ENCODE measurements around the gene PDE6C. TPM values are rescaled to one million over a fixed set of nuclear protein-coding genes. Genes with fewer than 3 reads are reported as not detected.

PDE6C gene
- total RNA-seq, 1 donor from 2014 or later, result not detected

- Histone ChIP-seq H3K36me3 (ENCODE audit: insufficient read depth, low read length) (no peaks in the 10 kb centered on the region), H4K20me1 (ENCODE audit: insufficient read depth, low read length) (no peaks in the 10 kb centered on the region), H3K4me2 (ENCODE audit: low read length) (no peak overlapping the region), H3K4me1 (ENCODE audit: insufficient read depth, low read length) (no peaks in the 10 kb centered on the region), H3K9me3 (ENCODE audit: insufficient read depth, low read depth, low read length) (no peaks in the 10 kb centered on the region), H2AFZ (ENCODE audit: low read depth, low read length) (no peak overlapping the region), H3K9ac (ENCODE audit: low read length) (no peak overlapping the region), H3K4me3 (ENCODE audit: insufficient read depth, low read depth, low read length) (no peak overlapping the region), H3K79me2 (ENCODE audit: insufficient read depth, low read length) (no peaks in the 10 kb centered on the region), H3K27me3 (ENCODE audit: insufficient read depth, low read length) (peaks cover 4% of the 10 kb centered on the region), H3K27ac (ENCODE audit: low read depth, low read length) (no peak overlapping the region)
- FAIRE-seq (no peak), DNase-seq (ENCODE audit: low read depth) (no peak)
- peaks cover 22% of the 10 kb centered on the region for H3K27me3 Mint-ChIP-seq (ENCODE audit: low read depth, unreplicated experiment)
- H3K4me1 Mint-ChIP-seq (ENCODE audit: low read depth, unreplicated experiment), result peaks cover 5% of the 10 kb centered on the region
- no peak overlapping the region for H3K27ac Mint-ChIP-seq (ENCODE audit: unreplicated experiment)
- H3K9me3 Mint-ChIP-seq (ENCODE audit: unreplicated experiment), result no peaks in the 10 kb centered on the region
- TF ChIP-seq EZH2 (IDR thresholded peaks at IDR 0.05; ENCODE audit: insufficient read depth, low read length) (no peak), CTCF (IDR thresholded peaks at IDR 0.05; ENCODE audit: insufficient read depth, low read depth, low read length) (no peak)
- no peak overlapping the region for H3K4me3 Mint-ChIP-seq (ENCODE audit: unreplicated experiment)
- no peaks in the 10 kb centered on the region for H3K36me3 Mint-ChIP-seq (ENCODE audit: low read depth, unreplicated experiment)
These were observed 17.8 kb upstream of the PDE6C start for GRCh38 chr10:93594518-93594917.

GRCh38 chr10:93595378-93596161 is 16.8 kb upstream of the PDE6C start:
- Histone ChIP-seq H3K36me3 (ENCODE audit: insufficient read depth, low read length) (no peaks in the 10 kb centered on the region), H2AFZ (ENCODE audit: low read depth, low read length) (no peak overlapping the region), H3K9ac (ENCODE audit: low read length) (no peak overlapping the region), H3K4me1 (ENCODE audit: insufficient read depth, low read length) (no peaks in the 10 kb centered on the region), H3K9me3 (ENCODE audit: insufficient read depth, low read depth, low read length) (no peaks in the 10 kb centered on the region), H4K20me1 (ENCODE audit: insufficient read depth, low read length) (no peaks in the 10 kb centered on the region), H3K79me2 (ENCODE audit: insufficient read depth, low read length) (no peaks in the 10 kb centered on the region), H3K4me3 (ENCODE audit: insufficient read depth, low read depth, low read length) (no peak overlapping the region), H3K4me2 (ENCODE audit: low read length) (no peak overlapping the region), H3K27me3 (ENCODE audit: insufficient read depth, low read length) (peaks cover 13% of the 10 kb centered on the region), H3K27ac (ENCODE audit: low read depth, low read length) (no peak overlapping the region)
- FAIRE-seq (no peak), DNase-seq (ENCODE audit: low read depth) (no peak)
- H3K4me3 Mint-ChIP-seq (ENCODE audit: unreplicated experiment), result no peak overlapping the region
- no peaks in the 10 kb centered on the region for H3K36me3 Mint-ChIP-seq (ENCODE audit: low read depth, unreplicated experiment)
- peaks cover 5% of the 10 kb centered on the region for H3K4me1 Mint-ChIP-seq (ENCODE audit: low read depth, unreplicated experiment)
- H3K27me3 Mint-ChIP-seq (ENCODE audit: low read depth, unreplicated experiment), result peaks cover 31% of the 10 kb centered on the region
- H3K27ac Mint-ChIP-seq (ENCODE audit: unreplicated experiment), result no peak overlapping the region
- TF ChIP-seq CTCF (IDR thresholded peaks at IDR 0.05; ENCODE audit: insufficient read depth, low read depth, low read length) (no peak), EZH2 (IDR thresholded peaks at IDR 0.05; ENCODE audit: insufficient read depth, low read length) (no peak)
- no peaks in the 10 kb centered on the region for H3K9me3 Mint-ChIP-seq (ENCODE audit: unreplicated experiment)

- H2AFZ ChIP-seq (ENCODE audit: low read depth, low read length), result no peak overlapping the region
- no peak overlapping the region for H3K27ac ChIP-seq (ENCODE audit: low read depth, low read length)
- H3K4me2 ChIP-seq (ENCODE audit: low read length), result no peak overlapping the region
- no peak overlapping the region for H3K9ac ChIP-seq (ENCODE audit: low read length)
- H3K4me3 ChIP-seq (ENCODE audit: insufficient read depth, low read depth, low read length), result no peak overlapping the region
- no peaks in the 10 kb centered on the region for H4K20me1 ChIP-seq (ENCODE audit: insufficient read depth, low read length)
- TF ChIP-seq EZH2 (IDR thresholded peaks at IDR 0.05; ENCODE audit: insufficient read depth, low read length) (no peak), CTCF (IDR thresholded peaks at IDR 0.05; ENCODE audit: insufficient read depth, low read depth, low read length) (no peak)
- FAIRE-seq, result no peak
- H3K4me3 Mint-ChIP-seq (ENCODE audit: unreplicated experiment), result no peak overlapping the region
- H3K27me3 ChIP-seq (ENCODE audit: insufficient read depth, low read length), result peaks cover 16% of the 10 kb centered on the region
- H3K36me3 ChIP-seq (ENCODE audit: insufficient read depth, low read length), result no peaks in the 10 kb centered on the region
- no peaks in the 10 kb centered on the region for H3K36me3 Mint-ChIP-seq (ENCODE audit: low read depth, unreplicated experiment)
- no peaks in the 10 kb centered on the region for H3K79me2 ChIP-seq (ENCODE audit: insufficient read depth, low read length)
- DNase-seq (ENCODE audit: low read depth), result no peak
- H3K9me3 ChIP-seq (ENCODE audit: insufficient read depth, low read depth, low read length), result no peaks in the 10 kb centered on the region
- H3K4me1 Mint-ChIP-seq (ENCODE audit: low read depth, unreplicated experiment), result peaks cover 5% of the 10 kb centered on the region
- peaks cover 2% of the 10 kb centered on the region for H3K4me1 ChIP-seq (ENCODE audit: insufficient read depth, low read length)
- peaks cover 32% of the 10 kb centered on the region for H3K27me3 Mint-ChIP-seq (ENCODE audit: low read depth, unreplicated experiment)
- H3K9me3 Mint-ChIP-seq (ENCODE audit: unreplicated experiment), result no peaks in the 10 kb centered on the region
- H3K27ac Mint-ChIP-seq (ENCODE audit: unreplicated experiment), result no peak overlapping the region
These were observed 15.8 kb upstream of the PDE6C start for GRCh38 chr10:93596539-93596938.
